Stimulated activated CD4-positive, alpha-beta T cell treated with anti-CD3 and anti-CD28 coated beads, Interleukin-15, amount 100 ng/mL, for 48 hours (primary cell): Measurements from ENCODE around the gene MTHFSD.

ENCODE experiments used
- DNase-seq, 2 donors: peaks; one replicate each; pipeline ENCODE4 v3.0.0-alpha.2; 2020; ENCODE audit warnings: low read depth in 2 of 2

Gene MTHFSD

DNA sequence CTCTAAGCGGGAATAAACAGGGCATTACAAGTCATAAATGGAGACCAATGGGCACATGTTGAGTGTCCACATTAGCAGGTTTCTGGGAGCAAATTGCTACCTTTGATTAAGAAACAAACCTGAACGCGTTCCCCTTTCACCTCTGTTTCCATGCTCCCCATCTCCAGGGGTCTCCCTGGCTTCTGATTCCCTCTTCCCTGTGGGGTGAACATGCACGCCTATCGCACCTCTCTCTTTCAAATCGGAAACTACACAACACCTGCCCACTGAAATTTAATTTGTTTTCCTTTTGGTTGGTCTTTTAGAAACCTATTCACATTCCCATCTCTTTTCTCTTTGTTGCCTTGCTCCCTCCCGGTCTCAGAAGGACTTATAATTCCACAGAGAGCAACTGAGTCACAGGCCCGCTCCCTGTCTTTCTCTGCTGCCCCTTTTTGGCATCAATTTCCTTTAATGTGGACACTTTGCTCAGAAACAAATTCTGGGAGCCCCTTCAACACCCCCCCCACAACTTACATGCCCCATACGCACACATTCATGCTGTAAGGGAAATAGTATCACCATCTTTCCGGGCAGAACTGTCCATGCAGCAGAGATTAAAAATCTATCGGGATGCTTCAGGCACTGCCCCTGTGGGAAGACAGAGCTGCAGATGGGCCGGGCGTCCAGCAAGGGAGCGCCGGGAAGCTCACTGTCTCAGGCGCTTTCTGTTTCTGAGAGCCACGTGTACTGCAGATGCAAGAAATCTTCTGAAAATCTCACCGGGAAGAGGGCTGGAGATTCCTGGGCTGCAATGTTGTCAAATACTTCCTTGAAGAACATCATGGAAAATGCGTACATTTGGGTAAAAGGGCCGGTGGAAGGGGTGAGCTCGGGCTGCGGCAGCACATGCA is 51.9 kb downstream of the MTHFSD start:
- no peak for DNase-seq

DNA sequence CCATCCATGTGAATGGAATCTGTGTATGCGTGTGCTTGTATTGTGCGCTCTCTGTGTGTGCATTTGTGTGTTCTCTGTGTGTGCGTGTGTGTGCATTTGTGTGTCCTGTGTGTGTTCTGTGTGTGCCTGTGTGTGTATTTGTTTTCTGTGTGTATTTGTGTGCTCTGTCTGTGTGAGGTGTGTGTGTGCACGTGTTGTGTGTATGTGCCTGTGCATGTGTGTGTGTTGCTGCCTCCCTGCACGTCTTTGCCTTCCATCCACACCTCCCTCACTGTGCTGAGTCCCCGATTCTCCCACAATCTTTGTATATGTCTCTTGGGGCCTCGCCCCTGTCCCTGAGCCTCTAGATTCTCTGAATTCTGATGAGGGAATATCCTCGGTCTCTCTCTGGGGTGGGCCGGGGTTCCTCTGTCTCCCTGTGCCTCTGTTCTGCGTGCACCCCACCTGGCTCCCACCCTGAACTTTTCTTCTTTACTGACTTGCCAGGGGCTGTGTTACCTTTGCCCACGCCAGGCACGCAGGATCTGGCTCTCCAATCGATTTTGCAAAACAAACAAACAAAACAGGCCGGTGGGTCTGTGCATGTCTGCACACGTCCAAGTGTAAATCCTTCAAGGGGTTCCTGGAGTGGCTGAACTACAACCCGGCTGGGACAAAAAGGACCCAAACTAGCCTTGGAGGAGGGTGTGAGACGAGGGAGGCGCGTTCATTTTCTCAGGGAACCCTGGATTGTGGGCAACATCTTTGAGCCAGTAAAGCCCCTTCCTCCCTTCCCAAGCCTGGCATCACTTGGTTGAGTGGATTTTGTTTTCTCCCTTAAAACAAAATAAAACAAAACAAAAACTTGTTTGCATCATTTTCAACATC is 52.8 kb downstream of the MTHFSD start:
- no peak for DNase-seq

DNA sequence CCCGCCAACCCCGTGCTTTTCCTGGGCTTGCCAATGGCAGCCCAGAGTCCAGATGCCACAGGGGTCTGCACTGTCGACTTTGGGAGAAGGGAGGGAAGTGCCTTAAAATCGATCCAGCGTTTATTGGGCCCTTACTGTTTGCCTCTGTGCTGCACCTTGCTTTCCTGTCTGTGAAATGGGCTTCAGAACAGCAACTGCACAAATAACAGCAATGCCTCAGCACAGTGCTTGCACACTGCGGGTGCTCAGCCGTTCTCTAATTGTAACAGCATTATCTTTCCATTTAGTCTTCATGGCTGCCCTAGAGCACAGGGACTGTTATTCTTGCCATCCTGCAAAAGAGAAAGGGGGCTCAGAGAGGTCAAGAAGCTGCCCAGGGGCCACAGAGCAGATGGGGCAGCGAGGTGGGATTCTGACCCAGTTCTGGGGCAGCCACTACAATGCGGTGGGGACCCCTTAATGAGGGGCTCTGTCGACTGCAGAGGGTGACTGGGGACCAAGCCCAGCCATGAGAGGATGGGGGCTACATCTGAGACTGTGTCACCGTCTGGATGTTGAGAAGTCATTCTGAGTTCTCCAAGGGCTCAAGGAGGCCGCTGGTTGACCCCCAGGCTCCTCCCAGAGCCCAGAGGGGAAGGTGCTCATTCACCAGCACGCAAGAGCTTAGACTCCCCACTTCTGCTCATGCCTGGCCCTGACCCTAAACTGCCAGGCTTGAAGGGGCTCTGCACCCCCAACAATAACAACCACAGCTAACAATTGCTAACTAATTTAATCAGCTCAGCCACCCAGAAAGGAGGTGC is 54.1 kb downstream of the MTHFSD start:
- no peak for DNase-seq

DNA sequence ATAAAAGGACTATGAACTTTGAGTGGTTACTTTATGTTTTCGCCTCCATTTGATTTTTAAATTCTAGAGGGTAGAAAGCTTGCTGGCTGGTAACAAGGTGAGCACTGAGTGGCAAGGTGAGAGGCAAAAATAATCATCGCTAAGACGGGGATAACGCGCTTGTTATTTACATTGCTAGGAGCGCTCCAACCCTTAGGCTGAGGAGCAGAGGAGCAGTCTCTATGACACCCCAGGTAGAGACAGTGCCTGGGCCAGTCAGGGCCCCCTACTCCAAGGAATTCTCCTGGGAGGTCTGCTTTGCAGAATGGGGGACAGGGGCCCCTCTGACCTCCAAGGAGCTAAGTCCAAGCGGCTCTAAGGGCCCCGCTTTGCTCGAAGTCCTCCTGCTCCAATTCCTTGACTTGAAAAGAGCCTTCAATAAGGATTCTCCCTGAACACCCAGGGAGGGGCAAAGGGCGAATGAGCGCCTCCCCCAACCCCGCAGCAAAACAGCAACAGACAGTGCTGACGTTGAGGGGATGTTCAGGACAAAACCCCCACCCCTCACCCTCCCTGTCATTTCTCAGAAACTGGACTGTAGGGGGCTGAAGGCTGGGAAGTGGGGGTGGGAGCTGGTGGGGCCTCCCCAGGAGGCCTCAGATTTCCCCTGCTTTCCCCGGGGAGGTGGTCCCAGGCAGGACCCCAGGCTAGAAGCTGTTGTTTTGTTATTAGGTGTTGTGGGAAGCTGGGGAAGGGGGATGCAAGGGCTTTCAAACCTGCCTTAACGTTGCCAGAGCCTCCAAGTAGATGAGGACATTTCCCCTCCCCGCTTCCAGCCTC is 54.9 kb downstream of the MTHFSD start:
- DNase-seq: no peak

DNA sequence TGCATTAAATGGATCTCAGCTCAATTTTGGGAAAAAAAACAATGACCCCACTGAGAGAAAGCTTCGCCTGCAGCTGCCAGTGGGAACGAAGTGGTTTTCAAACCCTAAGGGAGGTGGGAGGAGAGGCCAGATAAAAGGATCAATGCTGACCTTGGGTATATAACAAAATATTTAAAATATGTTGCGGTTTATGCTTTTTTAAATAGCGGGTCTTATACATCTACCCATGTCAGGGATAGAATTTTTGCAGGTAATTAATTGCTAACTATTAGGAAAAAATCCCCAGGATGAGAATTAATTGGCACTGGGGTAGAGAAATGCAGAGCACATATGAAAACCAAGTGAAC is 55.6 kb downstream of the MTHFSD start:
- DNase-seq: no peak

DNA sequence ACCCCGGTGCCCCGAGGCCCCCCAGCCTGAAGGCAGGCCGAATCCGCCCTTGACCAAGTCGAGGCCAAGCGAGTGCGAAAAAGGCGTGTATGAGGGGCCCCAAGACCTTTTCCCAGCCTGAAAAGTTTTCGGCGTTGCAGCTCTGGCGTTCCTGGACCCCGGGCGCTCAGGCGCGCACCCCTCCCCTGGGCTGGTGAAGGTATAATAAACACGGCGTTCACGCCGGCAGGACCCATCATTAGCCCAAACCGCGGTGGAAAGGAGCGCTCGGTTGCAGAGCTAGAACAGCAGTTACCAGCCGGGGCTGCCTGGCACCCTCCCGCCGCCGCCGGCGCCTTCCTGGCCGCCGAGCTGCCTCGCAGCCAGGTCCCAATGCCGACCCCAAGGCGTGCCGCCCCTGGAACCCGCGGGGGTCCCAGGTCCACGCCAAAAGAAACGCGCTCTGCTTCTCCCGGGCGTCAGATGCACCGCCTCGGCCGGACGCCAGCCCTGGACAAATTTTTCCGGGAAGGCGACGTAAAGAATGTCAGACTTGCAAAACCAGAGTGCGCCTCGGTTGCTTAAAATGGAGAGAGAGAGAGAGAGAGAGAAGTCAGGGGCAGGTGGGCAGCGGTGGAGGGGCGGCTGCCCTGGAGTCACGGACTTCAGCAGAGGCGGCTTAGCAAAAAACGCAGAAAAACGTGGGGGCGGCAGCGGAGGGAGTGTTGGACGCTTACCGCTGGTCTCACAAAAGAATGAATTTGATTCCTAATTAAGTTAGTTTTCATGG is 56.2 kb downstream of the MTHFSD start:
- DNase-seq: no peak

DNA sequence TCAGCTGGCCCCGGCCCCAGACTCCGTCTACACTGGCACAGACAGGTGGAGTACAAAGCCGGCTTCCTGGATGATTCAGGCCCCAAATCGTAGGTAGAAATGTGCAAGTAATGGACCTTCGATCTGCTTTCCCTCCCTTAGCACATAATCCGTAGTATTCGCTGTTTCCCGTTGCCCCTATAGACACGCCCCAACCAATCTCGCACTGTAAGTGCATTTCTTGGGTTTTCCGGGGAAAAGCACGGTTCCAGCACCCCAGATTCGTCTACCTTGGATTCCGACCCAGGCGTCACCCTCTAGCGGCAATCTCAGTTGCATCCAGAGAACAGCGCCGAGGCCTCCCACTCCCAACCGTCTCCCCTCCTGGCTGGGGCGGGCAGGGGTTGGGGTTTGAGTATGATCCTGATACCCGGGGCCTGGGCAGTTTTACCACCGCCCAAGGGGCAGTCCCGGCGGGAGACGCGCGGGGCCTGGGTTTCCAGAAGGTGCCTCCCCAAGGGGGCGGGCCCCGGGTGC is 56.8 kb downstream of the MTHFSD start:
- DNase-seq: no peak

DNA sequence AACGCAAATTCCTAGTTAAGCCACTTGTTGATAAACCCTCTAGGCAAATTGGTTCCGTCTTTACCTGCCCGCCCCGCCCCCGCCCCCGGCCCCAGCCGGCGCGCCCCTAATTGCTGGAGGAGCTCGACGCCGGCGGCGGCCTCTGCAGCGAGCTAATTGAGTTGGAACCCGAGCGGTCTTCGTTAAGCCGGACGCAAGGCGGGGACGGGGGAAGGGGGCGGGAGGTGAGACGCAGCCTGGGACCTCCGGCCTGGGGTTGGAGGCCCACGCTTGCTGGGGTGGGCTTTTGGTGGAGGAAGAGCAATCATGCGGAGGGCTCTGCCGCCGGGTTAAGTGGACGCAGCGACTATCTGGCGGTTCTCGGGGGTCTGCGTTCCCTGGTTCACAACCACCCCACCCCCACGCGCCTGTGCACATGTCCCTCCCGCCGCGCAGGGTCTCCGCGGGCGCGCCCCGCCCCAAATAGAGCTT is 57.4 kb downstream of the MTHFSD start:
- no peak for DNase-seq

DNA sequence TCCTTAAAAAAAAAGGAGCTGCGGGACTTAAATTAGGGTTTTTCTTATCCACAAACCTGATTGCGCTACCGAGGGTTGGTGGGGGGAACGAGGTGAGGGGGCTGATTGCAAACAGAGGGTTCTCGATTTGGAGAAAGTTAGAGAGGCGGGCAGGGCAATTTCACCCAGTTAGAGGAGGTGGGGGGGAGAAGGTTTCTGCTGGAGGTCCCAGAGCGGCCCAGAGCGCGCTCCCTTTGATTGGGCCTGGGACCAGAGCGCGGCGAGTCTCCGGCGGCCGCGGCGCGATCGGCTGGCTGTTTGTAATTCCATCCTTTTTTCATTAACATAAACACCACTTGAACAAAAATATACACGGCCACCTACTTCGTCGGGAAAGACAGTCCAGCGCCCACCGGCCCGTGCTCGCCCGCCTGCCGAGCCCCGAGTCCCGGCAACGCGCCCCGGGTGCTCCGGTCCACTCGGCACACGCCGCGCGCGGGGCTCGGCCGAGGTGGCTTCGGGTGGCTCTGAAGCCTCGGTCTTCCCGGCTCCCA is 58.0 kb downstream of the MTHFSD start:
- DNase-seq: no peak

DNA sequence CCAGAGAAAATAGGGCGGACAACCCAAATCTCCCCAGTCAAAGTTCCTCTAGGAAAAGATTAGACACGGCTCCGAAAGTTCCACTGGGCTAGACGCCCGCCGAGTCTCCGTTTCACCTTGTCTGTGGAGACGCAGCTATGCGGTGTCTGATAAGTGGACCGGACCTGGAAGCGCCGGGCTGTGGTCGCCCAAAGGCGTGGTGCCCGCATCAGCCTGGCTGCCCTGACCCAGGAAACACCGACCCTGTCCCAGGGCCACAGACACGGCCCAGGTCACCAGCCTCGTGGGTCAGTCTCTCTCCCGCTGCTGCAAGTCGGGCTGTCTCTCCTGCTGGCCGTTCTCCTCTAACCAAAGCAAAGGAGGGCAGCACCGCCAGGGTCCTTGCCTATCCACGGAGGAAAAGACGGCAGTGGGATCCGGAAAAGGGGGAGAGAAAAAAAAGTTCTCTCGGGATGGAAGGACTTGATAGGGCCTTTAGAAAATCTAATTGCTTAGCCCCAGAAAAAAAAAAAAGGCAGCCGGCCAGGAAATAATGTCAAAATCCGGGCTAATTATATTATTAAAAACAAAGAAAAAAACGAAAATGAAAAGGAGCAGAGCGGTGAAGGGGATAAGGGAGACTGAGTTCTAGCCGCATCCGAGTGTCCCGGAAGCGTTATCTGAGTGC is 58.6 kb downstream of the MTHFSD start:
- DNase-seq: no peak

DNA sequence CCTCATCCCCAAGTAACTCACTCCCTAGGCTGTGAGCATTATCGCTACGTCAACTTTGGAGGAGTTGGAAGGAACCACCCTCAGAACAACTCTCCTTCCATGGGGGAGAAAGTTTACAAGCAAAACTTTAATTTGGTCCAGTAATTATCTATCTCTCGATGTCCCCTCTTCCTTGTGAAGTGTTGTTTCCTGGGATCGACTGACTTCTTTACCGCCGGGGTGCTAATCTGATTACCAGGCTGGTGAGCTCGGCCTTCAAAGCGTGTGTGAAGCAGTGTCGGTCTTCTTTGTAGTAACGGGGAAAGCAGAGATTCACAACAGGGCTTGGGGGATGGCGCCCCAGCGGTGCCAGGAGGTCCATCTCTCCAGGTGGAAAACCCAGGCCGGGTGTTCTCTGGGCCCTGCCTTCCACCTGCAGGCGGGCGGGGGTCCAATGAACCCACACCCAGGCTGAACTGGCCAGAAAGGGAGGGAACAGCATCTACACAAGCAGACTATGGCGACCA is 59.2 kb downstream of the MTHFSD start:
- DNase-seq: no peak

DNA sequence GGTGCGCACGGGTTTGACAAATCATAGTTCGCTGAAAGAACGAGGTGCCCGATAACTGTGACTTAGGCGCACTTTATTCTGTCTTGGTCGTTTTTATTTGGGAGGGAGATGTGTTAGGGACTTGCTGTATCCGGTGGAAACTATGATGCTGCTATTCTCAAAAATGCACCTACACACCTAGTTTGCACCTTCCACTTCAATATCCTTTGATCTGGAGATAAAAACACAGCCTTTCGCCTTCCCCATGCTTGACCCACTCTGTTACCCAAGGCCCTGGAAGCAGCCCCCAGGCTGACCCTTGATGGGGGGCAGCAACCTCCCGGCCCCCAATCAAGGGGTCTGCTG is 59.7 kb downstream of the MTHFSD start:
- DNase-seq: no peak

DNA sequence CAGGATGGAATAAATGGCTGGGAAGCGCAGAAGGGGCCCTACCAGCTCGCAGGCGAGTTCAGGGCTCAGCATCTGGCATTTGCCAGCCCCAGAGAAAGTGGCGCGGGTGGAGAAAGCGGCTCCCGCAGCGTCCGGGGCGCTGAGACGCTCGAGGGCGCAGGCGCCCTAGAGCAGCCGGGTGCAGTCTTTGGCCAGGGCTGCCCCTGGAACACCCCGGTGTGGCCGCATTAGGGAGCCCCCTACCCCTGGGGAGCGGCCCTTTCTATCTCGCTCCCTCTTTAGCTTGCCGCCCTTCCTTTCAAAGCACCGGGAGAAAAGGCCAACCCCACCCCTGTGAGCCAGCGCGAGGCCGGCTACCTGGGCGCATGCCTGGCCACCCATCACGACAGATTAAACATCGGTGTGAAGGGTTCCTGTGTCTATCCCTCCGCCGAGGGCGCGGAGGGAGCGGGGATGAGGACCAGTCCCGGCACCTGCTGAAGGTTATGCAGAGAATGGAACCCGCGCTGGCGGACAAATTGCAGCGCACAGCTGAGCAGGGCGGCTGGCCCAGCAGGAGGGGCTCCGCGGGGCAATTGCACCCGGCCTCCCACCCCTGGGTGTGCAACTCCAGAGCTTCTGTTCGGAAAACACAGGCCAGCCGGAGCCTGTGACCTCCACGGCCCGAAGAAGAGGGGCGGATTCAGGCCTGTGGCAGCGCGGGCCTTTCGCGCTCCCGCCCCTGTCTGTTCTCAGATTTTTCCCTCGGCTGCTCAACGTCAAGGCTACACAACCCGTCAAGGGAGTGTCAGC is 60.3 kb downstream of the MTHFSD start:
- no peak for DNase-seq

DNA sequence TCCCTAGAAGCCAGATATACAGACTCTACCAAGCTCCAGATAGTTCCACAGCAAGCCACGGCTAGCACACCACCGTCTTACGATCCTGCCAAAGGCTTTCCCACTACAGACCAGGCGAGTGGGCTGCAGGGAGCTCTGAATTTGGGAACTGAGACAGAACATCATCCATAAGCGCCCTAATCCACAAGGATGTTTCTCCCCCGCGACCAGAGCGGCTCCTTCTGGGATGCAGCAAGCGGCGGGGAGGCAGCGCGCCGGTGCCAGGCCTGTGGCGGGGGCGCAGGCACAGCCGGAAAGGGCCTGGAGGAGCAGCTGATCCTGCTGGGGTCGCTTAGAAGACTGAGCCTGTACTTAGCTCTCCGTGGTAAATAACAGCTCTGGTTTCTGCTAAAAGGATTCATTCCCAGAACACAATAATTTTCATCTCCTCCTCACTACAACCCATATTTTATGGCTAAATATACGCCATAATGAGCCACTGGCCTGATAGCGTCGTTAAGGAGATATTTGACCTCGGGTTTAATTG is 60.9 kb downstream of the MTHFSD start:
- DNase-seq: no peak

DNA sequence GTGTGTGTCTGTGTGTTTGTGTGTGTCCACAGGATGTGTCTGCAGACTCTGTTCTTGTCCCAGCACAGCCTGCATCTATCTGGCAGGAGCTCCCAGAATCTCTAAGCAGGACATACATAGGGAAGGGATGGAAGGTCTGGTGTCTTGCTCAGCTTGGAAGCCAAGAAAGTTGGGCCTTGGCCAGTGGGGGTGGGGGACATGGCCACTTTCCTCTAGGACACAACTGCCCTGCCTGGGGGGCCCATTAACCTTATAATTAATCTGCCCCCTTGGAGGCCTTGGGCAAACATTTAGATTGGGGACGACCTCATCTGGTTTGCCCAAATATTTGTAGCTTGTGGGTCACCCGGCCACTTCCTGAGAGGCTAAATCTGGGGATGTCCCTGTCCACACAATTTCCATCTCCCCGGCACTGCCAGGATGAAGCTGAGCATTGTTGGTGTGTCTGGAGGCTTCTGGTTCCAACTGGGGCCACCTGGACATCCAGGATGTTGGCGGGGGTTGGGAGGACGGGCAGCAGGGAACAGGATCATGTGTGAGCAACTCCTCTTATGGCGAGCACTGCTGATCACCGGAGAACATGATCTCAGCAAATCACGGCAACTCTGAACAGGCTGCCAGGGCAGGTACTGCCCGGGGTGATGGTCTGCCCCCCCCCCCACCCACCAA is 61.9 kb downstream of the MTHFSD start:
- DNase-seq: no peak

DNA sequence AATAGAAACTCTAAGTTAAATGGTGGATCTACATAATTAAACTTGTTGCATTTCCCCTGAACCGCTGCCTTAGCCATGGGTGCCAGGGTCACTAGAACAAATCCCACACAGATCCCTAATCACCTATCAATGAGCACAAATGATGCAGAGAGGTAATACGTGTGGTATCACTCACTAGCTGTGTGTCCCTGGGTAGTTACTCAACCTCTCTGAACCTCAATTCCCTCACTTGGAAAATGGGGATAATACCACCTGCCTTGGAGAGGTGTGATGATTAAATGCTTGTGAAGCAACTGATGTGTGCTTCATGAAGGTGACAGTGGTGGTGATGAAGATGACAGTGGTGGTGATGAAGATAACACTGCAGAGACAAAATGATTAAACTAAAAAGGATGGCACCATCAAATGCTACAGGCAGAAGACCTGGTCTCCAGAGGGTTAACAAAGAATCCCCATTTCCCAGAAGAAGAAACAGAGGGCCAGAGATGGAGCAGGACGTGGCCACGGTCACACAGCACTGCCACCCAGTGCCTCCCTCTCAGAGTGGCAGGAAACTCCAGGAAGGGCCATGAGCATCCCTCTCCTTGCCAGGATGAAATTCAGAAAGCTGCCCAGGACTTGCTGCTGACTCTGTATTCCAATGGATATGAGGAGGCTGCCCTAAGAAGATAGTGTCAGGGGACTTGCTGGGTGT is 62.6 kb downstream of the MTHFSD start:
- no peak for DNase-seq

DNA sequence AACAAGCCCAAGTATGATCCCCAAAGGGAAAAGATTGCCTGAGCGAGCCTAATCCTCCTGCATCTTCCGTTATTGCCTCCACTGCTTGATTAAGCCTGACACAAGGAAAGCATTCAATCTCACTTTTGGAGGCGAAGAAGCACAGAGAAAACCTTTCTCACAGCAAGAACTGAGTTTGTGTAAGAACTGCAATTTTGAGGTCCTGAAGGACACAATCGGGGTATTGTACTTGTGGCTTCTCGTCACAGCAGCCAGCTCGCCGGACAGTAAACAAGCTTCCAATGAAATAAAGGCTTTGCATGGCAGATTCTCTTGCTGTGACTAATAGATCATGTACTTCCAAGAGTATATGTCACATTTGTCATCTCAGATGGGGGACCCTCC is 63.4 kb downstream of the MTHFSD start:
- DNase-seq: no peak
